BE2C (cell line): Measurements from ENCODE around the gene AAMP.
A peak's percentile ranks its signal among the peaks of the same experiment; 100 is the strongest.

ENCODE experiments used
- DNase-seq: peaks from one replicate; pipeline ENCODE4 v3.0.0-alpha.2; 2020
- H3K27me3 ChIP-seq: fragments of 250-450 bp; sonication (Bioruptor Pico); 2 replicates; pipeline ENCODE4 v1.5.1; 2020; ENCODE audit warnings: mild to moderate bottlenecking
- H3K36me3 ChIP-seq: fragments of 250-450 bp; sonication (Bioruptor Pico); 2 replicates; pipeline ENCODE4 v1.5.1; 2020; ENCODE audit warnings: mild to moderate bottlenecking
- H3K4me1 ChIP-seq: fragments of 250-450 bp; sonication (Bioruptor Pico); 2 replicates; pipeline ENCODE4 v1.5.1; 2020
- H3K4me3 ChIP-seq: 2 replicates; pipeline ENCODE4 v1.5.1; 2011; ENCODE audit warnings: low read depth, low read length
- H3K9me3 ChIP-seq: fragments of 250-450 bp; sonication (Bioruptor Pico); 2 replicates; pipeline ENCODE4 v1.5.1; 2020
- TF ChIP-seq, protein P1 (sequence below): IDR thresholded peaks from 2 replicates; pipeline ENCODE4 v1.5.1; 2012; ENCODE audit warnings: mild to moderate bottlenecking, low read depth, low read length

AAMP gene

DNA sequence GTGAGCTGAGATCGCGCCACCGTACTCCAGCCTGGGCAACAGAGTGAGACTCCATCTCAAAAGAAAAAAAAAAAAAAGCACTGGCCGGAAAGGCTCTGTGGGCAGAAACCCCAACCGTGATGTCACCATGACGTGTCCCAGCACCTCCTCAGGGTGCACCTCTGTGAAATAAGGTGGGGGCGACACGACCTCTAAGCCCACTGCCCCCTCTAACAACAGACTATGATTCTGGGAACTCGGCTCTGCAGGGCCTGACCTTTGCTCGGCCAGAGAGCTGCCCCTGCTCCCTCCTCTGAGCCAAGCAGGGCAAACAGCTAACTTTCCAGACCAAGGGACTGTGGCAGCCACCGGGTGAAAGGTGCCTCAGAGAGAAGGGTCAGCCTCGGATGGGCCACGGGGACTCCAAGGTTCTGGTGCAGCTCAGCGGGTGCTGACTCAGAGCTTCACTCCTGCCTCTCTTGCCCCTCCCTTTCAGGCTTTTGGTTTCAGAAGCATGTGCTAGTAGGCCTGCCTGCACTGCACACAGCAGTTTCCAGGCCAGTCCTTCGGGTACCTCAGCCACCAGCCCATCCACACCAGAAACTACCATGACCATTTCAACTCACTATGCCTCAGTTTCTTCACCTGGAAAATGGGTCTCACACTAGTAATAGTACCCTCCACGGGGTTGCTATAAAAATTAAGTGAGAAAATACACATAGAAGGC, 14.3 kb upstream of the AAMP start:
- Histone ChIP-seq H3K4me1 (peaks cover 5% of the 10 kb centered on the region; the same call in 1 of the 2 replicates), H3K4me3 (no peak overlapping the region), H3K9me3 (no peaks in the 10 kb centered on the region), H3K36me3 (no peaks in the 10 kb centered on the region), H3K27me3 (no peaks in the 10 kb centered on the region)
- TF ChIP-seq, protein P1, sequence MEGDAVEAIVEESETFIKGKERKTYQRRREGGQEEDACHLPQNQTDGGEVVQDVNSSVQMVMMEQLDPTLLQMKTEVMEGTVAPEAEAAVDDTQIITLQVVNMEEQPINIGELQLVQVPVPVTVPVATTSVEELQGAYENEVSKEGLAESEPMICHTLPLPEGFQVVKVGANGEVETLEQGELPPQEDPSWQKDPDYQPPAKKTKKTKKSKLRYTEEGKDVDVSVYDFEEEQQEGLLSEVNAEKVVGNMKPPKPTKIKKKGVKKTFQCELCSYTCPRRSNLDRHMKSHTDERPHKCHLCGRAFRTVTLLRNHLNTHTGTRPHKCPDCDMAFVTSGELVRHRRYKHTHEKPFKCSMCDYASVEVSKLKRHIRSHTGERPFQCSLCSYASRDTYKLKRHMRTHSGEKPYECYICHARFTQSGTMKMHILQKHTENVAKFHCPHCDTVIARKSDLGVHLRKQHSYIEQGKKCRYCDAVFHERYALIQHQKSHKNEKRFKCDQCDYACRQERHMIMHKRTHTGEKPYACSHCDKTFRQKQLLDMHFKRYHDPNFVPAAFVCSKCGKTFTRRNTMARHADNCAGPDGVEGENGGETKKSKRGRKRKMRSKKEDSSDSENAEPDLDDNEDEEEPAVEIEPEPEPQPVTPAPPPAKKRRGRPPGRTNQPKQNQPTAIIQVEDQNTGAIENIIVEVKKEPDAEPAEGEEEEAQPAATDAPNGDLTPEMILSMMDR, result no peak
- no peak for DNase-seq

DNA sequence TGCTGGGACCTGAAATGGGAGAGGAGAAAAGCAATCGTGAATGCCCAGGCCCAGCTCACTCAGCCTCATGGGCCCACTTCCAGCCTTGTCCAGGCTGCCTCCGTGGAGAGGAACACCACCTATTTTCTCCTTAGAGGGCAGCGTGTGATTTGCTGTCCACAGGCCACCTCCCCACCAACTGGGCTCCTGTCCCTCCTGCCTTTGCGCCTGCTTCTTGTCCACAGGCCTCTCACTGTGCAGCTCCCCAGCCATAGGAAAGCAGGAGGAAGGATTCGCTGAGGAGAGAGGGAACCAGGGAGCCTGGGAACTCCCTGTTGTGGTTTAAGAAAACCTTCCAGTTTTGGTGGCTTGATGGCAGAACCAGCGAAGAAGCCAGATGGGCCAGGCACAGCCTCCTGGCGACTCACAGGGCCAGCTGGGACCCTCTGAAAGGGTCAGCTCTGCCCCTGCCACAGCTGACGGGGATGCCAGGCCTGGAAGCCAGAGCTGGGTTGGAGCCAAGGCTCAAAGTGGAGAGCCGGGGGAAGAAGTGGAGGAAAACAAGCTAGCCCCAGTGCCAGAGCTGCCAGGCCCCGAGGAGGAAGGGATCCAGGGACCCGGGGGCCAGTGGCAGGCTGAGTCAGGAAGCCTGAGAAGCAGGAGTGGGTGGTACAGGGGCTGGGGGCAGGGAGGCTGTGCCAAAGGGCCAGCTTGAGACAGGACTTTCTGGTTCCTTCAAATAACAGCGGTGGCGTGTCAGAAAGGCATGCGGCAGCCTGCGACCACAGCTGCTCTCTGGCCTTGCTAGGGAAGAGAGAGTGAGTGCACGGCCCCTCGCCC, 12.4 kb upstream of the AAMP start:
- Histone ChIP-seq H3K36me3 (no peaks in the 10 kb centered on the region), H3K9me3 (no peaks in the 10 kb centered on the region), H3K4me1 (peaks cover 5% of the 10 kb centered on the region; the same call in 1 of the 2 replicates), H3K4me3 (no peak overlapping the region), H3K27me3 (no peaks in the 10 kb centered on the region)
- TF ChIP-seq, protein P1, result no peak
- peak; percentile 45 for DNase-seq

DNA sequence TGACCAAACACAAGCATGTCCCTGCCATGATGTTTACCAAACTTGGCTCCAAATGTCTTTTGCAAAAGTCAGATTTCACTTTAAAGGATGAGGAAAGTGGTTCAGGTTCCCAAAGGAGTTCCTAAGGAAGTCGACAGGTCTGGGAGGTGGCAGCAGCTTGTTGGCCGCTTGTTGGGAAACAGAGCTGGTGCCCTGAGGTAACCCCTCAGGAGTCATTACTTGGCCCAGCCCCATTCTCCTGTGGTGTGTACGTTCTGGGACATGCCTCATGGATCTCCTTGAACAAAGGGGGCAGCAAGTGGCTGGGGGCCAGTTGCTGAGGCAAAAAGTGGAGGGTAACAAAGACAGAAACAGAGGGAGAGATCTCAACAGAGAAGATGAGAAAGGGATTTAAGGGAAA, 11.5 kb upstream of the AAMP start:
- TF ChIP-seq, protein P1, result no peak
- no peaks in the 10 kb centered on the region for H3K9me3 ChIP-seq
- no peak for DNase-seq
- H3K4me3 ChIP-seq, result no peak overlapping the region
- H3K27me3 ChIP-seq, result no peaks in the 10 kb centered on the region
- no peaks in the 10 kb centered on the region for H3K4me1 ChIP-seq
- no peaks in the 10 kb centered on the region for H3K36me3 ChIP-seq

DNA sequence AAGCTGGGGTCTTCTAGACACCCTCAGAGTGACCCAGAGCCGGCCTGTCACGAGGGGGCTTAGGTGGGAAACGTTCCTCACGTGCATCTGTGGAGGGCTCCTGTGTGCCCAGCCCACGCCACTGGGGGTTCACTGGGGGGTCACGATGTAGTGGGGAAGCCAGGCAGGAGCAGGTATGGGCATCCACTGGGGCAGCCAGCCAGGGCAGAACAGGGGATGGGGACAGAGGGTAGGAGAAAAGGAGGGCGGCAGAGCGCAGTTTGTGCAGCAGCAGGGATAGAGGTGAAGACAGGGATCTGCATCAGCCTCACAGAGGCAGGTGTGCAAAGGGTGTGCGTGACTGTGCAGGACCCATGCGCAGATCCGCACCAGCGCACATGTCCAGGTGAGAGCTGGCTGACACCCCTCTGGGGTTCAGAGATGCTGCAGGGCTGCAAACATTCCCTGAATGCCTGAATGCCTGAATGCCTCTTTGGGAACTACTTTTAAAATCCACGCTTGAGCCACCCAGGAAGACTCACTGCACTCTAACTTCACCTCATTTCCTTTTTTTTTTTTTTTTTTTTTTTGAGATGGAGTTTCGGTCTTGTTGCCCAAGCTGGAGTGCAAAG, 10.4 kb upstream of the AAMP start:
- H3K4me3 ChIP-seq, result no peak overlapping the region
- no peaks in the 10 kb centered on the region for H3K27me3 ChIP-seq
- no peak for DNase-seq
- H3K4me1 ChIP-seq, result no peaks in the 10 kb centered on the region
- no peaks in the 10 kb centered on the region for H3K9me3 ChIP-seq
- TF ChIP-seq, protein P1, result no peak
- no peaks in the 10 kb centered on the region; the same call in none of the 2 replicates for H3K36me3 ChIP-seq

DNA sequence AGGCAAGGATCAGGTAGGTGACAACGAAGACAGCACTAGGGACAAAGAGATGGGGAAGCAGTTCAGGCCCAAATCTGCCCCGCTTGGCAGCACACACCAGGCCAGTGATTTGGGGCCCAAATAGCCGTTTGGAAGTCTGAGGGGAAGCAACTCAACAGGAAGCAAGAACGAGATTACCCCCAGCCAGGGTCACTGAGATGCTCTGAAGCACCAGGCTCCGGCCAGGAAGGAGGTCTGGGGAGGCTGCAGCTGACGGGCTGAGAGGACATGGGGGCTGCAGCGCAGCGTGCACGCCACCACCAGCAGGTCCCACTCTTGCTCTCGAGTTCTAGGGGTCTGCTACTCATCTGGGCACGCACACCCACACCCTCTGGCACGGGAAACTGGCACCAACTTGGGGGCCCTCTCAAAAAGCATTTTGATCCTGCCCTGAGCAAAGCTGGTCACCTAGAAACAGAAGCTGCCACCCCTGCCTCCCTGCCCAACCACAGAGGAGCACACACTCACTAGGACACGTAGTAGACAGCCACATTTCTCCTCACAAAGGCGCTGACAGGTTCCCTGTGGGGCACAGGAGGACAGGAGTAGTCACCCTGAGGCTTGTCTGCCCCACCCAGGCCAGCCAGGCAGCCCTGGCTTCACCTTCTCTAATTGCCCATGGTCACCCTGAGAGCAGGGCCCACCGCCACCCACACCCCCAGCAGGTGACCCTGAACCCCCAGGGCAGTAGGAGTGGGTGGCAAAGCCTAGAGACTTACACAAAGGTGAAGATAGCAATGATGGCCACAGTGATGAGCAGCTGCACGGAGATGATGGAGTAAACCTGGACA, 8.8 kb upstream of the AAMP start:
- Histone ChIP-seq H3K9me3 (no peaks in the 10 kb centered on the region), H3K4me1 (no peaks in the 10 kb centered on the region), H3K36me3 (peaks cover 8% of the 10 kb centered on the region), H3K27me3 (no peaks in the 10 kb centered on the region), H3K4me3 (no peak overlapping the region)
- TF ChIP-seq, protein P1, result no peak
- DNase-seq, result no peak
